GM23248 (cell line): ENCODE data around the gene SLC25A45. TPM values are rescaled to one million over a fixed set of nuclear protein-coding genes. Genes with fewer than 3 reads are reported as not detected.
A peak's percentile ranks its signal among the peaks of the same experiment; 100 is the strongest.

Experiments
- DNase-seq: peaks from one replicate; pipeline ENCODE4 v3.0.0-alpha.2; 2015
- H2AFZ ChIP-seq: fragments of 200-600 bp; sonication (generic); 2 replicates; pipeline ENCODE4 v1.6.1; 2016; ENCODE audit warnings: antibody characterized with exemption
- H3F3A ChIP-seq: fragments of 200-600 bp; sonication (generic); 2 replicates; pipeline ENCODE4 v1.6.1; 2016; ENCODE audit warnings: mild to moderate bottlenecking, antibody characterized with exemption, mixed run types; ENCODE audit not compliant: insufficient read depth
- H3K27ac ChIP-seq: fragments of 200-600 bp; sonication (generic); 2 replicates; pipeline ENCODE4 v1.5.1; 2016; ENCODE audit warnings: mild to moderate bottlenecking
- H3K27me3 ChIP-seq: fragments of 200-600 bp; sonication (generic); replicated peaks from 2 replicates; pipeline ENCODE4 v1.6.1; 2016; ENCODE audit warnings: mild to moderate bottlenecking; ENCODE audit not compliant: insufficient read depth
- H3K36me3 ChIP-seq: fragments of 200-600 bp; sonication (generic); 2 replicates; pipeline ENCODE4 v1.6.1; 2016; ENCODE audit warnings: low read depth, mild to moderate bottlenecking
- H3K4me1 ChIP-seq: fragments of 200-600 bp; sonication (generic); 2 replicates; pipeline ENCODE4 v1.6.1; 2016; ENCODE audit warnings: mild to moderate bottlenecking; ENCODE audit not compliant: insufficient read depth
- H3K4me2 ChIP-seq: fragments of 200-600 bp; sonication (generic); one replicate; pipeline ENCODE4 v1.6.1; 2016; ENCODE audit warnings: mild to moderate bottlenecking; ENCODE audit not compliant: unreplicated experiment
- H3K4me3 ChIP-seq: fragments of 200-600 bp; sonication (generic); 2 replicates; pipeline ENCODE4 v1.5.1; 2016; ENCODE audit warnings: mild to moderate bottlenecking
- H3K79me2 ChIP-seq: fragments of 200-600 bp; sonication (generic); 2 replicates; pipeline ENCODE4 v1.6.1; 2016; ENCODE audit warnings: mild to moderate bottlenecking; ENCODE audit not compliant: insufficient read depth
- H3K9ac ChIP-seq: fragments of 200-600 bp; sonication (generic); 2 replicates; pipeline ENCODE4 v1.6.1; 2016; ENCODE audit warnings: mild to moderate bottlenecking
- H3K9me2 ChIP-seq: fragments of 200-600 bp; sonication (generic); 2 replicates; pipeline ENCODE4 v1.6.1; 2016; ENCODE audit warnings: mixed run types, mild to moderate bottlenecking, moderate library complexity; ENCODE audit not compliant: insufficient read depth
- H3K9me3 ChIP-seq: fragments of 200-600 bp; sonication (generic); one replicate; pipeline ENCODE4 v1.6.1; 2017; ENCODE audit warnings: low read depth
- H4K20me1 ChIP-seq: fragments of 200-600 bp; sonication (generic); 2 replicates; pipeline ENCODE4 v1.6.0; 2016; ENCODE audit not compliant: insufficient read depth
- EZH2 ChIP-seq: fragments of 200-600 bp; sonication (generic); IDR thresholded peaks from 2 replicates; pipeline ENCODE4 v1.6.1; 2018; ENCODE audit warnings: antibody characterized with exemption, mild to moderate bottlenecking; ENCODE audit not compliant: insufficient read depth, poor library complexity, severe bottlenecking
- EZH2phosphoT487 ChIP-seq: fragments of 200-600 bp; sonication (generic); IDR thresholded peaks from 2 replicates; pipeline ENCODE4 v1.6.1; 2018; ENCODE audit warnings: antibody characterized with exemption, moderate library complexity, mild to moderate bottlenecking, low read depth; ENCODE audit not compliant: insufficient read depth
- WGBS, 2 experiments: methylation state at CpG; one replicate each; pipeline ENCODE4 v1.1.6; 2015 to 2017; ENCODE audit warnings: low lambda C conversion rate in 2 of 2, low coverage in 1 of 2; ENCODE audit errors: missing lambda C conversion rate in 2 of 2; 5-methylcytosine and 5-hydroxymethylcytosine counted together
- in situ Hi-C: fragments of 300-500 bp; cut with MboI; formaldehyde crosslinking; loops from 2 replicates; pipeline ENCODE4 v1.15.0; 2020
- polyA plus RNA-seq: library from polyadenylated mRNA; unstranded; fragments of >200 nt; fragmentation: Nextera tagmentation; extraction: Ambion mirVana; gene quantifications from 2 replicates; pipeline ENCODE4 v1.2.1, GENCODE V29; 2016
- total RNA-seq: library from RNA; depleted of rRNA; stranded (reverse); fragments of >200 nt; shearing (Covaris generic); gene quantifications from 2 replicates; pipeline ENCODE4 v1.2.3, GENCODE V29; 2014

Gene SLC25A45
- total and polyA plus RNA-seq, 2 experiments from 2014 or later = 3.6 to 3.9 TPM

DNA sequence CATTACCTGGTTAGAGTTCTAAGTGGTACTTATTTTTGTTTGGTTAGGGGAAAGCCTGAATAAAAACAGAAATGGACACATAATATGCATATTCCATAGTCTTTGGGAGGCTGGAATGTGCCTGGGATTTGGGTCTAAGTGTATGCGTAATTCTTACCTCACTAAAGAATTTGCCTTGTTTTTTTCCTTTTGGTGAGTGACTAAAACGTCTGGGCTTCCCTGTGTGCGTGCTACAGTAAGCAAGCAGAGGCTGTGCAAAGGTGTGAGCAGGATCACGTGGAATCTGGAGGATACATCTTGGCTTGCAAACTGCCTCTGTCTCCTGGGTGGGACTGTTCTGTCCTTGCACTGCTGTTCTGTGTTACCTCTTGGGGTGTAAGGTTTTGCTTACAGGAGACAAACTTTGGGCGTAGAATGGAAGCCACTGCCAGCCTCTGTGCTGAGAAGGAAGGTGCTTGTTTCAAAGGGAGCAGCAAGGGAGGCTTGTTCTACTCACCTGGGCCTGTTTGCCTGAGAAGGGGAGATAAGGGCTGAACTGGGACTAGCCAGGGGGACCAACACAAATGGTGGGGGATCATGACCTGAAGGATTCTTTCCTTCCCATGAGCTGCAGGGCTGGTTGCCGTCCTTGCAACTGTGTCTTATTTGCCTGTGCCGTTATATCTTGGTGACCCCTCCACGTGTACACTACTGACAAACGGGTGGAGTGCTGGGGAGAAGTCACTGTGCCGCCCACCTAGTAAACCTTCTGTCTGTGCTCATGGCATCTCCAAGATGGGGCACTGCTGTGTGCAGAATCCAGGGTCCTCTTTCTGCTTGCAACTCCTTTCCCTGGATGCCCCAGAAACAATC, 44.6 kb upstream of the SLC25A45 start:
- H3K27me3 ChIP-seq = no peaks in the 10 kb centered on the region

DNA sequence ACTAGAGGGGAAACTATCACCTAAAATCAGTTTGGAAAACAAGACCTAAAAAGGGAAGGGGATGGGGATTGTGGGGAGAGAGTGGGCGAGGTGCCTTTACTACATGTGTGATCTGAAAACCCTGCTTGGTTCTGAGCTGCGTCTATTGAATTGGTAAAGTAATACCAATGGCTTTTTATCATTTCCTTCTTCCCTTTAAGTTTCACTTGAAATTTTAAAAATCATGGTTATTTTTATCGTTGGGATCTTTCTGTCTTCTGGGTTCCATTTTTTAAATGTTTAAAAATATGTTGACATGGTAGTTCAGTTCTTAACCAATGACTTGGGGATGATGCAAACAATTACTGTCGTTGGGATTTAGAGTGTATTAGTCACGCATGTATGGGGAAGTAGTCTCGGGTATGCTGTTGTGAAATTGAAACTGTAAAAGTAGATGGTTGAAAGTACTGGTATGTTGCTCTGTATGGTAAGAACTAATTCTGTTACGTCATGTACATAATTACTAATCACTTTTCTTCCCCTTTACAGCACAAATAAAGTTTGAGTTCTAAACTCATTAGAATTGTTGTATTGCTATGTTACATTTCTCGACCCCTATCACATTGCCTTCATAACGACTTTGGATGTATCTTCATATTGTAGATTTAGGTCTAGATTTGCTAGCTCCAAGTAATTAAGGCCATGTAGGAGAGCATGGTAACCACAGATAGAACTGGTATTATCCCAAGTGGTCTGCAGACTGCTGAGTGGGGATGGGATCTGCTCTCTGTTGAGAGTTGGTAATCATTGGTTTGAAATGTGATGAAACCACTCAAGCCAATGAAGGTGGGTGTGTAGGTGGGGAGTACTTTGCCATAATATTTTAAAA, 43.8 kb upstream of the SLC25A45 start:
- H3K36me3 ChIP-seq = peaks cover 43% of the 10 kb centered on the region
- TF ChIP-seq EZH2 (no peak), EZH2phosphoT487 (peak; percentile 21; the same call in 1 of the 2 replicates)
- peaks cover 96% of the 10 kb centered on the region for H3K79me2 ChIP-seq
- peaks cover 57% of the 10 kb centered on the region for H4K20me1 ChIP-seq
- peaks cover 10% of the 10 kb centered on the region for H3K4me1 ChIP-seq
- peak overlapping the region; percentile 96 for H3K4me2 ChIP-seq
- H3K9ac ChIP-seq = peak overlapping the region; percentile 100
- peak overlapping the region; percentile 100 for H3K27ac ChIP-seq
- in situ Hi-C loops = no loop called here
- peaks cover 91% of the 10 kb centered on the region for H3F3A ChIP-seq
- H3K9me2 ChIP-seq = no peaks in the 10 kb centered on the region
- peak overlapping the region; percentile 93 for H3K4me3 ChIP-seq
- WGBS, 2 experiments = 0 to 1% methylated on average over 9 of the region's 9 CpGs
- H3K9me3 ChIP-seq = no peaks in the 10 kb centered on the region
- no peak overlapping the region for H2AFZ ChIP-seq
- no peaks in the 10 kb centered on the region for H3K27me3 ChIP-seq
- peak; percentile 88 for DNase-seq

More for the DNA sequence above, 44.6 kb upstream of the SLC25A45 start:
- H3K9me3 ChIP-seq = no peaks in the 10 kb centered on the region
- peak; percentile 91 for DNase-seq
- in situ Hi-C loops = no loop called here
- H3F3A ChIP-seq = peaks cover 94% of the 10 kb centered on the region
- H3K4me1 ChIP-seq = peaks cover 11% of the 10 kb centered on the region; the same call in 1 of the 2 replicates
- H3K36me3 ChIP-seq = peaks cover 44% of the 10 kb centered on the region
- TF ChIP-seq EZH2 (no peak), EZH2phosphoT487 (no peak)
- 0 to 3% methylated on average over 10 of the region's 10 CpGs for WGBS, 2 experiments
- peak overlapping the region; percentile 96 for H3K4me2 ChIP-seq
- H3K9ac ChIP-seq = peak overlapping the region; percentile 100
- H3K79me2 ChIP-seq = peaks cover 98% of the 10 kb centered on the region
- H3K9me2 ChIP-seq = no peaks in the 10 kb centered on the region
- H3K4me3 ChIP-seq = peak overlapping the region; percentile 93
- peak overlapping the region; percentile 100 for H3K27ac ChIP-seq
- peaks cover 66% of the 10 kb centered on the region for H4K20me1 ChIP-seq
- H2AFZ ChIP-seq = no peak overlapping the region

DNA sequence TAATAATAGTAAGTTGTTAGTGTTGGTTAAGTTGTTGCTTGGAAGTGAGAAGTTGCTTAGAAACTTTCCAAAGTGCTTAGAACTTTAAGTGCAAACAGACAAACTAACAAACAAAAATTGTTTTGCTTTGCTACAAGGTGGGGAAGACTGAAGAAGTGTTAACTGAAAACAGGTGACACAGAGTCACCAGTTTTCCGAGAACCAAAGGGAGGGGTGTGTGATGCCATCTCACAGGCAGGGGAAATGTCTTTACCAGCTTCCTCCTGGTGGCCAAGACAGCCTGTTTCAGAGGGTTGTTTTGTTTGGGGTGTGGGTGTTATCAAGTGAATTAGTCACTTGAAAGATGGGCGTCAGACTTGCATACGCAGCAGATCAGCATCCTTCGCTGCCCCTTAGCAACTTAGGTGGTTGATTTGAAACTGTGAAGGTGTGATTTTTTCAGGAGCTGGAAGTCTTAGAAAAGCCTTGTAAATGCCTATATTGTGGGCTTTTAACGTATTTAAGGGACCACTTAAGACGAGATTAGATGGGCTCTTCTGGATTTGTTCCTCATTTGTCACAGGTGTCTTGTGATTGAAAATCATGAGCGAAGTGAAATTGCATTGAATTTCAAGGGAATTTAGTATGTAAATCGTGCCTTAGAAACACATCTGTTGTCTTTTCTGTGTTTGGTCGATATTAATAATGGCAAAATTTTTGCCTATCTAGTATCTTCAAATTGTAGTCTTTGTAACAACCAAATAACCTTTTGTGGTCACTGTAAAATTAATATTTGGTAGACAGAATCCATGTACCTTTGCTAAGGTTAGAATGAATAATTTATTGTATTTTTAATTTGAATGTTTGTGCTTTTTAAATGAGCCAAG, 42.9 kb upstream of the SLC25A45 start:
- H3K4me1 ChIP-seq = peaks cover 12% of the 10 kb centered on the region
- no peak overlapping the region for H2AFZ ChIP-seq
- TF ChIP-seq EZH2 = no peak
- TF ChIP-seq EZH2phosphoT487 = peak; percentile 80
- H3K9me2 ChIP-seq = no peaks in the 10 kb centered on the region
- H3K27ac ChIP-seq = peak overlapping the region; percentile 100
- peak overlapping the region; percentile 96 for H3K4me2 ChIP-seq
- peak overlapping the region; percentile 93 for H3K4me3 ChIP-seq
- peaks cover 43% of the 10 kb centered on the region for H3K36me3 ChIP-seq
- H3F3A ChIP-seq = peaks cover 87% of the 10 kb centered on the region
- H3K9ac ChIP-seq = peak overlapping the region; percentile 100
- in situ Hi-C loops = no loop called here
- no peaks in the 10 kb centered on the region for H3K27me3 ChIP-seq
- DNase-seq = peak; percentile 89
- H3K79me2 ChIP-seq = peaks cover 93% of the 10 kb centered on the region
- no peaks in the 10 kb centered on the region for H3K9me3 ChIP-seq
- WGBS, 2 experiments = 0 to 1% methylated on average over 9 of the region's 9 CpGs
- H4K20me1 ChIP-seq = peaks cover 51% of the 10 kb centered on the region
